HG02798 (cell line): Measurements from ENCODE around the gene TPST1.
"Not testable (repeated sequence)": the region's sequence is repeated elsewhere in the genome, so short reads cannot be mapped to it uniquely, and the experiment has no call there.

Source experiments
- ATAC-seq: cut with Tn5 transposase; IDR thresholded peaks from one replicate; pipeline ENCODE4 v1.9.1; 2021; ENCODE audit warnings: mild to moderate bottlenecking; ENCODE audit not compliant: unreplicated experiment, poor library complexity

Gene TPST1

GRCh38 chr7:66204822-66205740 is at the start of gene TPST1:
TPST1 (plus strand) TSS chr7:66205334; CDS start chr7:66240426, 35,092 bp downstream.
- ATAC-seq, result peak; percentile 97

- ATAC-seq, result not testable (repeated sequence)
Measured at GRCh38 chr7:66156035-66156434, 49.1 kb upstream of the TPST1 start.

DNA sequence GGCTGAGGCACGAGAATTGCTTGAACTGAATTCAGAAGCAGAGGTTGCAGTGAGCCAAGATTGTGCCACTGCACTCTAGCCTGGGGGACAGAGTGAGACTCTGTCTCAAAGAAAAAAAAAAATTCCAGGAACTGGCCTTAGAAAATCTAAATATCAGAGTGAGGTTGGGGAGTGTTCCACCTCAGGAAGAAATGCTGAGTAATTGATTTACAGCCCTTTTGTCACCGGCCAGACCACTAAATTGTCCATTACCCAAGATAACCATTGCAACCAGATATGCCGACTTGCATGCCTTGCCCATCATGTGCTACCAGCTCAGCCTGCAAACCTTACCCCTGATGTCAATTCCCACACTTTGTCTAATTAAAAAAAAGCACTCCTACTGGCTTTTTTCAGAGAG is 48.1 kb upstream of the TPST1 start:
- ATAC-seq, result no peak

DNA sequence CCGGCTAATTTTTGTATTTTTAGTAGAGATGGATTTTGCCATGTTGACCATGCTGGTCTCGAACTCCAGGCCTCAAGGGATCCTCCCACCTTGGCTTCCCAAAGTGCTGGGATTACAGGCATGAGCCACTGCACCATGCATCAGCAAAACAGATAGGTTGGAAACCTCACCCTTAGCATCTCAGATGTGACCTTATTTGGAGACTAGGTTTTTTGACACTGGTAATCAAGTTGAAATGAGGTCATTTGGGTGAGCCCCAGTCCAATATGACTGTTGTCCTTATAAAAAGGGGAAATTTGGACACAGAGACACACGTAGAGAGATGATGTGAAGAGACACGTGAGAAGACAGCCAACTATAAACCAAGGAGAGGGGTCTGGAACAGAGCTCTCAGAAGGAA is 42.5 kb upstream of the TPST1 start:
- no peak for ATAC-seq

DNA sequence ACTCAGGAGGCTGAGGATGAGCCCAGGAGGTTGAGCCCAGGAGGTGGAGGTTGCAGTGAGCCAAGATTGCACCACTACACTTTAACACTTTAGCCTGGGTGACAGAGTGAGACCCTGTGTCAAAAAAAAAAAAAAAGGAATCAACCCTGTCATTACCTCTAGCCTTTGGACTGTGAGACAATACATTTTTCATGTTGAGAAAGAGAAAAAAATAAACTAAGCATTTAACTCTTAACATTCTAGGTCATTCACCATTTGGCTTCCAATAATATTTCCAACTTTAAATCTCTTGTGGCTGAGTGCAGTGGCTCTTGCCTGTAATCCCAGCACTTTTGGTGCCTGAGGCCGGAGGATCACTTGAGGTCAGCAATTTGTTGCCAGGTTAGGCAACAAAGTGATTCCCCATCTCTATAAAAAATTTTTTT is 41.9 kb upstream of the TPST1 start:
- ATAC-seq, result no peak

GRCh38 chr7:66164356-66164755 is 40.8 kb upstream of the TPST1 start:
- ATAC-seq, result no peak

- ATAC-seq, result no peak
Measured at GRCh38 chr7:66167773-66168387, 37.3 kb upstream of the TPST1 start.

- ATAC-seq, result no peak
Measured at GRCh38 chr7:66169616-66170015, 35.5 kb upstream of the TPST1 start.

DNA sequence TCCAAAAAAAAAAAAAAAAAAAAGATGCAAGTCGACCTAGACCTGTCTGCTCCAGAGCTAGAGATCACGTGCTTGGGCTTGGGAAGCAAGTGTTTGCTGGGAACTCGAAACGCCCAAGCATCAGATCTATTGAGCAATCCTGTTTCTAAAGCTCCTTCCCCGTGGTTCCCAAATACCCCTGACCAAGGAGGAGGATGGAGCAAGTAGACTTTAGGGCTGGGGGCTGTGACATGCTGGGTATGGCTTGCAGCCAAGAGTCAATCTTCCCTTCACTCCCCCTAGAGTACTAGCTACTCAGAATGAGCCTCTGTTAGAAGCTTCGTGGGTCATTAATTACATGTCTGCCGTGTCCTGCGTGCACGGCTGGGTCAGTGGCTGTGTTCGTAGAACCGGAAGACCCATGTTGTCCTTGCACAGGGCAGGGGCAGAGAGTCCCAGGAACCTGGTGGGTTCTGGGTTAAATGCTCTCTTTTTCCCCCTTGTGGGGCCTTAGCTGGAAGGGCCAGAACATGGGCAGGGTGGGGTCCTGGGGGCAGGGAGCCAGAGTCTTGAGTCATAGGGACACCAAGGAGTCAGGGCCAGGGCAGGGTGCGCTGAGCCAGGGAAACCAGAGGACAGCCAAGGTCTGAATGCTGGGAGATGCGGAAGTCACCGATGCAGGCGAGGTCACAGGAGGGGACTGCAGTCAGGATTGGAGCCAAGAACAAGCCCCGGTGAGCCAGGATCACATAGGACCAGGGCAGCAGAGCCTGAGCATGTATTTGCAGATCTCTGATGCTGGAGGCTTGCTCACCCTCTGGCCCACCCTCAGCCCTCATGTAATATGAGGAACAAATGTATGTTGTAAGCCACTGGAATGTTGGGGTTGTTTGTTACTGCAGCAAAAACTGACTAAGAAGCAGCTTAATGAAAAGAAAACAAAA is 34.6 kb upstream of the TPST1 start:
- no peak for ATAC-seq

DNA sequence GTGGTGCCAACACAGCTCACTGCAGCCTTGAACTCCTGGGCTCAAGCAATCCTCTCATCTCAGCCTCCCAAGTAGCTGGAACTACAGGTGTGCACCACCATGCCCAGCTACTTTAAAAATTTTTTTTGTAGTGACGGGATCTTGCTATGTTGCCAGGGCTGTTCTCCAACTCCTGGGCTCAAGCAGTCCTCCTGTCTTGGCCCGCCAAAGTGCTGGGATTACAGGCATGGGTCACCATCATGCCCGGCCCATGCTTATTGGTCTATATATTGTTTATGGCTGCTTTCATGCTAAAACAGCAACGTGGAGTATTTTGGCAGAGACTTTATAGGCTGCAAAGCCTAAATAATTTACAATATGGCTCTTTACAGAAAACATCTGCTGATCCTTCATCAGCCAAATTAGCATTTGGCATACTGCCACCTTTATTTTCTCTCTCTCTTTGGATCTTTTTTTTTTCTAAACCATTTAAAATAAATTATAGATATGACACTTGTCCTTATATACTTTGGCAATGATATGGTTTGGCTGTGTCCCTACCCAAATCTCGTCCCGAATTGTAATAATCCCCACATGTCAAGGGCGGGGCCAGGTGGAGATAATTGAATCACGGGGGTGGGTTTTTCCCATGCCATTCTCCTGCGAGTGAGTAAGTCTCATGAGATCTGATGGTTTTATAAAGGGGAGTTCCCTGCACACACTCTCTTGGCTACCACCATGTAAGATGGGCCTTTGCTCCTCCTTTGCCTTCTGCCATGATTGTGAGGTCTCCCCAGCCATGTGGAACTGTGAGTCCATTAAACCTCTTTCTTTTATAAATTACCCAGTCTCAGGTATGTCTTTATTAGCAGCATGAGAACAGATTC is 32.4 kb upstream of the TPST1 start:
- ATAC-seq, result not testable (repeated sequence)

- no peak for ATAC-seq
Measured at GRCh38 chr7:66173856-66174255, 31.3 kb upstream of the TPST1 start.

DNA sequence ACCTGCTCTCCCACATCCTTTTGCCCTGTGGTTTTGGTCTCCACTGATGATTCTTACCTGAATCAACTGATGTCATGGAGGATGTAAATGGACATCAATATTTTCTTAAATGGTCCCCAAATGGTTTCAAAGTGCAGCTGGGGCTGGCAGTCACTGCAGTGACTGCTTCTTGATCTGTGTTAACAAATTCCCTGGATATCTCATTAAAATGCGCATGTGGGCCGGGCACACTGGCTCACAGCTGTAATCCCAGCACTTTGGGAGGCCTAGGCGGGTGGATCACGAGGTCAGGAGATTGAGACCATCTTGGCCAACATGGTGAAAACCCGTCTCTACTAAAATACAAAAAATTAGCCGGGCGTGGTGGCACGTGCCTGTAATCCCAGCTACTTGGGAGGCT is 30.1 kb upstream of the TPST1 start:
- not testable (repeated sequence) for ATAC-seq

DNA sequence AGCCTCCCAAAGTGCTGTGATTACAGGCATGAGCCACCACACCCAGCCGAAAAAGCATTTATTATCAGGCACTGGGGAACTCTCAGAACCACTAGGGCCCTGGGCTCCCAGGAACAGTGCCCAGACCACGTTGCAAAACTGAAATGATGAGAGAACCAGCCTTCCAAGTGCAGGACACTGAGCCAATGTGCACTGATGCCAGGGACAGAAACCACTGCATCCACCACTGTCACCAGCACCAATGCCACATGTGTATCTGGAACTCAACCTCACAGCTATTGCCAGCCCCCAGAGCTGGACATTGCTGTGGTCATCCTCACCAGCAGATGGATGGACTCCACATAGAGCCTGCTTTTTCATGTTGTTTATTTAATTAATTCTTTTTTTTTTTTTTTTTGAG is 28.2 kb upstream of the TPST1 start:
- no peak for ATAC-seq

- ATAC-seq, result no peak
Measured at GRCh38 chr7:66178258-66178657, 26.9 kb upstream of the TPST1 start.

DNA sequence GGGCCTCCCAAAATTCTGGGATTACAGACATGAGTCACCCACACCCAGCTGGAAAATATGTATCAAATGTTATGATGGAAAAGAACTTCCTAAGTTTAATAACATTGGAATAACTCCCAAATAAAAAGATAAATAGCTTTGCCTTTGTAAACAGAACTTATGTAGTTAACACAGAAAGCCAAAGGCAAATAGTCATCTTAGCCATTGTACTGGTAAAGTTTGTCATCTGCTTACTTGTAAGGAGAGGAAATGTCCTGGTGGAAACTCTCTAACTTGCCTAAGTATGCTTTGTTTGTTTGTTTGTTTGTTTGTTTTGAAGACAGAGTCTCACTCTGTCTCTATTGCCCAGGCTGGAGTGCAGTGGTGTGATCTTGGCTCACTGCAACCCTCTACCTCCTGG is 23.8 kb upstream of the TPST1 start:
- no peak for ATAC-seq

GRCh38 chr7:66181845-66182244 is 23.3 kb upstream of the TPST1 start:
- ATAC-seq, result no peak

DNA sequence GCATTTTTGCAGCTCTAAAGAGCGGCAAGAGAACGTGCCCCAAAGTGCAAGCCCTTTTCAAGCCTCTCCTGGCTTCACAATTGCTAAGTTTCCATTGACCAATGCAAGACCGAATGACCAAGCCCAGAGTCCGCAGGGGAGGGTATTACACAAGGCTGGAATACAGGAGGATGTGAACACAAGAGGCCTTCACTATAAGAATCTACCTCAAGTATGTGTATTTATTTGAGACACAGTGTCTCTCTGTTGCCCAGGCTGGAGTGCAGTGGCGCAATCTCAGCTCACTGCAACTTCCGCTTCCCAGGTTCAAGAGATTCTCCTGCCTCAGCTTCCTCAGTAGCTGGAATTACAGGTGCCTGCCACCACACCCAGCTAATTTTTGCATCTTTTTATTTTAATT is 22.2 kb upstream of the TPST1 start:
- ATAC-seq, result no peak

DNA sequence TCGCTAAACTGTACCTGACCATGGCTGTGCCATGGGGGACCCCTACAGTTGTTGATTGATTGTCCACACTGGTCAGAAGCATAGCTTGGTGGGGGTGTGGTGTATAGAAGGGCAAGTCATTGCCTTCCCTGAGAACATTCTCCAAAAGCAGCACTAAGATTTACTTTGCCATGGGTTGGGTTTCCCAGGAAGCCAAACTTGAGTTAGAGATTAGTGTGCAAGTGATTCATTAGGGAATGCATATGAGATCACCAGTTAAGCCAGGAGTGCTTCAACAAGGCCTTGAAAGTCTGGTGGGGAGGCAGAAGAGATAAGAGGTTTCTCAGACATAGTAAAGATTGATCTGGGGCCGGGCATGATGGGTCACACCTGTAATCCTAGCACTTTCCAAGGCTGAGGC is 21.4 kb upstream of the TPST1 start:
- no peak for ATAC-seq

DNA sequence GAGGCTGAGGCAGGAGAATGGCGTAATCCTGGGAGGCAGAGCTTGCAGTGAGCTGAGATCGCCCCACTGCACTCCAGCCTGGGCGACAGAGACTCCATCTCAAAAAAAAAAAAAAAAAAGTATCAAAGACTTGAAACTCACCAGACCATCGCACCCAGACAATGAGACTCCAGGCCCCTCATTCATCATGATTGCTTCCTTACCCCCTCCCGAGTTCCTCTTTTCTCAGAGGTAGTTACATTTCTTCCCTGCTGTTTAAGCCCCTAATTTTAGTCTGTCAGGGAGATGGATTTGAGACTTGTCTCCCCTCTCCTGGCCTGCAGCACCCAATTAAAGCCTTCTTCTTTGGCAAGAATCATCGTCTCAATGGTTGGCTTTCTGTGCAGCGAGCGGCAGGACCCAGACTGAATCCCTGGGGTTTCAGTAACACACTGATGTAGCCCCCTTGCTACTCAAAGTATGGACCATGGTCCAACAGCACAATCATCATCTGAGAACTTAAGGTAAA is 19.4 kb upstream of the TPST1 start:
- no peak for ATAC-seq

GRCh38 chr7:66186991-66187390 is 18.1 kb upstream of the TPST1 start:
- ATAC-seq, result no peak
